ENCODE measurements around the gene PLEKHA8.

DNA sequence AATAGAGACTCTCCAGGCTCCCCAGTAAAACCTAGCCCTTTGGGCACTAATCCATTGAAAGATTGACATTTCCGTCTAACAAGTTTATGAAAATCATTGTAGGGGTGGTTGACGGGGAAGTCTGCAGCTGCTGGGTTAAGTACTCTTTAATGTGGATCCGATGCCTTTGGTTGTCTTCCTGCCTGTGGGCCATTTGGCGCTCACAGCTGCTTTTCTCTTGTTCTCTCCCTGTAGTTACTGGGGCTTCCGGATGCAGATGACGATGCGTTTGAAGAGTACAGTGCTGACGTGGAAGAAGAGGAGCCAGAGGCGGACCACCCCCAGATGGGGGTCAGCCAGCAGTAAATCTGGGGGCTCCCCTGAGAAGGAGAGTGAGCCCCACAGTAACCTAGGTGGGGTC is 129.0 kb downstream of the PLEKHA8 start:
- TF ChIP-seq, protein P1, sequence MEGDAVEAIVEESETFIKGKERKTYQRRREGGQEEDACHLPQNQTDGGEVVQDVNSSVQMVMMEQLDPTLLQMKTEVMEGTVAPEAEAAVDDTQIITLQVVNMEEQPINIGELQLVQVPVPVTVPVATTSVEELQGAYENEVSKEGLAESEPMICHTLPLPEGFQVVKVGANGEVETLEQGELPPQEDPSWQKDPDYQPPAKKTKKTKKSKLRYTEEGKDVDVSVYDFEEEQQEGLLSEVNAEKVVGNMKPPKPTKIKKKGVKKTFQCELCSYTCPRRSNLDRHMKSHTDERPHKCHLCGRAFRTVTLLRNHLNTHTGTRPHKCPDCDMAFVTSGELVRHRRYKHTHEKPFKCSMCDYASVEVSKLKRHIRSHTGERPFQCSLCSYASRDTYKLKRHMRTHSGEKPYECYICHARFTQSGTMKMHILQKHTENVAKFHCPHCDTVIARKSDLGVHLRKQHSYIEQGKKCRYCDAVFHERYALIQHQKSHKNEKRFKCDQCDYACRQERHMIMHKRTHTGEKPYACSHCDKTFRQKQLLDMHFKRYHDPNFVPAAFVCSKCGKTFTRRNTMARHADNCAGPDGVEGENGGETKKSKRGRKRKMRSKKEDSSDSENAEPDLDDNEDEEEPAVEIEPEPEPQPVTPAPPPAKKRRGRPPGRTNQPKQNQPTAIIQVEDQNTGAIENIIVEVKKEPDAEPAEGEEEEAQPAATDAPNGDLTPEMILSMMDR (conservative IDR thresholded peaks at IDR 0.05): no peak
- TF ChIP-seq EZH2 (IDR thresholded peaks at IDR 0.05; ENCODE audit: low read depth): no peak

Data from PC-9 (cell line).